ENCODE results near the gene AGBL1.

GRCh38 chr15:86855307-86856291, 775.9 kb downstream of the AGBL1 start:
- TF ChIP-seq, protein P1, sequence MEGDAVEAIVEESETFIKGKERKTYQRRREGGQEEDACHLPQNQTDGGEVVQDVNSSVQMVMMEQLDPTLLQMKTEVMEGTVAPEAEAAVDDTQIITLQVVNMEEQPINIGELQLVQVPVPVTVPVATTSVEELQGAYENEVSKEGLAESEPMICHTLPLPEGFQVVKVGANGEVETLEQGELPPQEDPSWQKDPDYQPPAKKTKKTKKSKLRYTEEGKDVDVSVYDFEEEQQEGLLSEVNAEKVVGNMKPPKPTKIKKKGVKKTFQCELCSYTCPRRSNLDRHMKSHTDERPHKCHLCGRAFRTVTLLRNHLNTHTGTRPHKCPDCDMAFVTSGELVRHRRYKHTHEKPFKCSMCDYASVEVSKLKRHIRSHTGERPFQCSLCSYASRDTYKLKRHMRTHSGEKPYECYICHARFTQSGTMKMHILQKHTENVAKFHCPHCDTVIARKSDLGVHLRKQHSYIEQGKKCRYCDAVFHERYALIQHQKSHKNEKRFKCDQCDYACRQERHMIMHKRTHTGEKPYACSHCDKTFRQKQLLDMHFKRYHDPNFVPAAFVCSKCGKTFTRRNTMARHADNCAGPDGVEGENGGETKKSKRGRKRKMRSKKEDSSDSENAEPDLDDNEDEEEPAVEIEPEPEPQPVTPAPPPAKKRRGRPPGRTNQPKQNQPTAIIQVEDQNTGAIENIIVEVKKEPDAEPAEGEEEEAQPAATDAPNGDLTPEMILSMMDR (IDR thresholded peaks at IDR 0.05), result no peak
- TF ChIP-seq EZH2 (IDR thresholded peaks at IDR 0.05) (no peak), EZH2phosphoT487 (IDR thresholded peaks at IDR 0.05) (no peak)

Measured in neural progenitor cell (in vitro differentiated cells).